CD4-positive, alpha-beta T cell treated with Interleukin-6 for 4 hours (primary cell): ENCODE measurements around the gene CD300H.
"Not testable (repeated sequence)": the region's sequence is repeated elsewhere in the genome, so short reads cannot be mapped to it uniquely, and the experiment has no call there.

Source experiments
- DNase-seq: peaks from one replicate; pipeline ENCODE4 v3.0.0-alpha.2; 2020; ENCODE audit warnings: mixed read lengths

Gene CD300H

GRCh38 chr17:74584292-74585060, 17.2 kb upstream of the CD300H start:
- DNase-seq: no peak

- no peak for DNase-seq
Measured at GRCh38 chr17:74582633-74583032, 15.3 kb upstream of the CD300H start.

- DNase-seq: no peak
Measured at GRCh38 chr17:74579900-74580299, 12.6 kb upstream of the CD300H start.

- no peak for DNase-seq
Measured at GRCh38 chr17:74578979-74579378, 11.7 kb upstream of the CD300H start.

GRCh38 chr17:74574489-74575142, 7.3 kb upstream of the CD300H start:
- no peak for DNase-seq

GRCh38 chr17:74573635-74574034, 6.3 kb upstream of the CD300H start:
- DNase-seq: not testable (repeated sequence)

GRCh38 chr17:74573169-74573568, 5.9 kb upstream of the CD300H start:
- no peak for DNase-seq

GRCh38 chr17:74571621-74572270, 4.4 kb upstream of the CD300H start:
- no peak for DNase-seq

GRCh38 chr17:74569020-74570003, 2.0 kb upstream of the CD300H start:
- no peak for DNase-seq

GRCh38 chr17:74568106-74568873, 981 bp upstream of the CD300H start:
- DNase-seq: no peak

- peak; percentile 37 for DNase-seq
Measured at GRCh38 chr17:74566132-74566753, 1.1 kb downstream of the CD300H start.

- no peak for DNase-seq
Measured at GRCh38 chr17:74565126-74565525, 2.2 kb downstream of the CD300H start.

GRCh38 chr17:74563358-74563757, 4.0 kb downstream of the CD300H start:
- DNase-seq: no peak

- no peak for DNase-seq
Measured at GRCh38 chr17:74561586-74561985, 5.7 kb downstream of the CD300H start.

- no peak for DNase-seq
Measured at GRCh38 chr17:74558882-74559519, 8.3 kb downstream of the CD300H start.

GRCh38 chr17:74558402-74558801, 8.9 kb downstream of the CD300H start:
- not testable (repeated sequence) for DNase-seq

GRCh38 chr17:74555427-74555940, 11.8 kb downstream of the CD300H start:
- DNase-seq: no peak

GRCh38 chr17:74554909-74555308, 12.4 kb downstream of the CD300H start:
- no peak for DNase-seq

- DNase-seq: no peak
Measured at GRCh38 chr17:74552037-74552436, 15.3 kb downstream of the CD300H start.

GRCh38 chr17:74550602-74551001, 16.7 kb downstream of the CD300H start:
- no peak for DNase-seq

- no peak for DNase-seq
Measured at GRCh38 chr17:74549343-74549742, 18.0 kb downstream of the CD300H start.
